RWPE1 (cell line): ENCODE results near the gene SPATA13.
"Not testable (repeated sequence)": the region's sequence is repeated elsewhere in the genome, so short reads cannot be mapped to it uniquely, and the experiment has no call there.

ENCODE experiments used
- CTCF ChIA-PET: fragments of 350-600 bp; sonication (Branson Sonifier 250); formaldehyde crosslinking; extraction: SDS; loops from one replicate; lab custom pipeline; 2021; lab: Yijun Ruan, JAX
- POLR2A ChIA-PET: fragments of 400-600 bp; formaldehyde crosslinking; extraction: SDS; loops from one replicate; lab custom pipeline; 2020; ENCODE audit warnings: antibody characterized with exemption; ENCODE audit not compliant: low non-redundant PET; lab: Yijun Ruan, JAX
- DNase-seq: peaks from one replicate; pipeline ENCODE4 v3.0.0; 2012; ENCODE audit warnings: low spot score
- H3K27ac ChIP-seq: fragments of 450-650 bp; 2 replicates; pipeline ENCODE4 v1.5.1; 2017
- TF ChIP-seq, protein P1 (sequence below): fragments of 450-650 bp; conservative IDR thresholded peaks from 2 replicates; pipeline ENCODE4 v1.5.1; 2017; ENCODE audit warnings: low read depth, mild to moderate bottlenecking

Gene SPATA13

DNA sequence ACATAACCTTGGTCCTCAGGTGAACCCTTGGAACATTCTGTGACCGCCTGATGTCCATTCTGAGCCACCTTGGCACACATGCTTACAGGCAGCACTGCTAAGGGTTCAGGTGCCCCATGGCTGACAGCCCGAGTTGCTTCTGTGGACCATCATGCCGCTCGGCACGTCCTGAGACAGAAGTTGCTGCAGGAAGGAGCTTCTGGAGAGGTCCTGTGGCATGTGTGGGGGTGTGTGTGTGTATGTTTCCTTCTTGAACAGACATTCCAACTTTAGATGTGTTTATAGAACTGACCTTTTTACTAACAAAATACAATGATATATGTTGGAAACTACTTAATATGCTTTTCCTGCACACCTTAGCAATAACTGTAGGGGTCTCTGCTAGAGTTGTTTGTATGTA lies 144.1 kb downstream of the SPATA13 start:
- ChIA-PET POLR2A (no interaction called here), CTCF (no interaction called here)
- H3K27ac ChIP-seq: no peak overlapping the region
- no peak for DNase-seq
- TF ChIP-seq, protein P1, sequence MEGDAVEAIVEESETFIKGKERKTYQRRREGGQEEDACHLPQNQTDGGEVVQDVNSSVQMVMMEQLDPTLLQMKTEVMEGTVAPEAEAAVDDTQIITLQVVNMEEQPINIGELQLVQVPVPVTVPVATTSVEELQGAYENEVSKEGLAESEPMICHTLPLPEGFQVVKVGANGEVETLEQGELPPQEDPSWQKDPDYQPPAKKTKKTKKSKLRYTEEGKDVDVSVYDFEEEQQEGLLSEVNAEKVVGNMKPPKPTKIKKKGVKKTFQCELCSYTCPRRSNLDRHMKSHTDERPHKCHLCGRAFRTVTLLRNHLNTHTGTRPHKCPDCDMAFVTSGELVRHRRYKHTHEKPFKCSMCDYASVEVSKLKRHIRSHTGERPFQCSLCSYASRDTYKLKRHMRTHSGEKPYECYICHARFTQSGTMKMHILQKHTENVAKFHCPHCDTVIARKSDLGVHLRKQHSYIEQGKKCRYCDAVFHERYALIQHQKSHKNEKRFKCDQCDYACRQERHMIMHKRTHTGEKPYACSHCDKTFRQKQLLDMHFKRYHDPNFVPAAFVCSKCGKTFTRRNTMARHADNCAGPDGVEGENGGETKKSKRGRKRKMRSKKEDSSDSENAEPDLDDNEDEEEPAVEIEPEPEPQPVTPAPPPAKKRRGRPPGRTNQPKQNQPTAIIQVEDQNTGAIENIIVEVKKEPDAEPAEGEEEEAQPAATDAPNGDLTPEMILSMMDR: no peak

DNA sequence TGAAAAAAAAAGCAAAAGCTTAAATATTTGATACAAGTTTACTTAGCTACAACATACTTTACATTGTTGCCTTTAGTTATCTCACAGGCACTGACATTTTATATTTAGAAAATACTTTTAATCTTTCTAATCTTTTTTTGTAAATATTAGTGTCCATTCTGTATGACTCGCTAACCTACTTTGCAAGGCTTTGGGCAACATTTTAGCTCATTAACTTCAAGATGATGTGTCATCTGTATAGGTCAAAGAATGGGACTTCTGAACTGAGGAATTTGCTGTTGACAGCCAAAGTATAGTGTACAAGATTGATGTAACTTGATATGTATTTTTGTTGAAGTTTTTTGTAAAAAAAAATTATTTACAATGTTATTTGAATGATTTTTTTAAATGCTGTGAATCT lies 146.1 kb downstream of the SPATA13 start:
- ChIA-PET POLR2A (no interaction called here), CTCF (interaction anchor here (0.5 kb wide), 1 partner anchor 317 kb away, joined by 3 read pairs; no protein-coding TSS in a partner anchor)

DNA sequence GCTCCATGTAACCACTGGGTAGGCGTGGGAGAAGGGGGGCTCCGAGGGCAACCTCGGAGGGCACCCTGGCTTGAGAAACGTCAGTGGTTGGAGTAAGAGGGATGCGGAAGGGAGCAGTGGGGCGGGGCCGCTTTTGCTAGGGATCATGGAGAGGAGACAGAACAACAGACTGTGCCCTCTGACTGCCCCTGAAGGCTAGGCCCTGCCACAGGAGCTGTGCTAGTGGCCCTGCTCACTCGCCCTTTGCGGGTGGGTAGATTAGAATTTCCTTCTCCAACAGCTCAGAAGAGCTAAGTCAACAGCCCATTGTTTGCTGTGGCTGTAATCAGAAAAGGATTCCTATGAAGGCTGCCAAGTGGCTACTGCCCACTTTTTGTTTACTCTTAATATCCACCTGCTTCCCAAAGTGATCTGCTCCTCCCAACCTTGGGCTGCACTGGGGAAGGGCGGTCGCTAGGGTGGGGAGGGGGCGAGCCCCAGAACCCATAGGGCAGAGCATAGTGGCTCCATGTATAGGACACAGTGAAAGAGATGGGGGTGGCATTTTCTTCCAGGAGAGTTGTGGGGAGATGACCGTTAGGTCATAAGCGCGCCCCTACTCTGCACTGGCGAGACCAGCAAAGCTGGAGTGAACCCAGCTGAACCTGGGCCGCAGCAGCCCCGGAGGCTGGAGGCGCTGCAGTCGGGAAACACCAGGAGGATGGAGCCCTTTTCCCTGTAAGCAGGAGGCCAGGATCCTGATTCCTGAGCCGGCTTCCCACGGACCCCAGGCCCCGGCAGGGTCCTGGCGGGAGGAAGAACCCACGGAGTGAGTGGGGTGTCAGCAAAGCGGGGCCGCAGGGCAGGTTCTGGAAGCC lies 146.9 kb downstream of the SPATA13 start:
- ChIA-PET POLR2A (no interaction called here), CTCF (no interaction called here)
- no peak overlapping the region for H3K27ac ChIP-seq
- TF ChIP-seq, protein P1: no peak
- DNase-seq: no peak

More for the DNA sequence above, 146.1 kb downstream of the SPATA13 start:
- H3K27ac ChIP-seq: no peak overlapping the region
- TF ChIP-seq, protein P1: no peak
- DNase-seq: no peak

DNA sequence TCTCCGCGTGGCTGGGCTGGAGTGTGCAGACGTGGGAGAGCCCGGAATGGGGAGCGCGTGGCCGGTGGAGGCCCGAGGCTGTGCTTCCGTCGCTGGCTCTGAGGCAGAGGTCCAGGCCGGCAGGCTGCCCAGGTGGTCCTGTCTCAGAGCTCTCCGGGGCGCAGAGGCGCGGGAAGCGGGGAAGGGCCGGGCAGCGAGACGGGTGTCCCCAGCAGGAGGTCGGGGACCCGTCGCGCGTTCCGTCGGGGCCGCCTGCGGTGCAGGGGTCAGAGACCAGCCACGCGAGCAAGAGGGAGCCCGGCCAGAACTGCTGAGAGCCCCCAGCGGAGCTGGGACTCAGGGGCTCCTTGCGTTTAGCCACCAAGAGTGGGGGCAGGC lies 147.5 kb downstream of the SPATA13 start:
- CTCF ChIA-PET: no interaction called here
- H3K27ac ChIP-seq: no peak overlapping the region
- TF ChIP-seq, protein P1: no peak
- POLR2A ChIA-PET: no interaction called here
- no peak for DNase-seq

DNA sequence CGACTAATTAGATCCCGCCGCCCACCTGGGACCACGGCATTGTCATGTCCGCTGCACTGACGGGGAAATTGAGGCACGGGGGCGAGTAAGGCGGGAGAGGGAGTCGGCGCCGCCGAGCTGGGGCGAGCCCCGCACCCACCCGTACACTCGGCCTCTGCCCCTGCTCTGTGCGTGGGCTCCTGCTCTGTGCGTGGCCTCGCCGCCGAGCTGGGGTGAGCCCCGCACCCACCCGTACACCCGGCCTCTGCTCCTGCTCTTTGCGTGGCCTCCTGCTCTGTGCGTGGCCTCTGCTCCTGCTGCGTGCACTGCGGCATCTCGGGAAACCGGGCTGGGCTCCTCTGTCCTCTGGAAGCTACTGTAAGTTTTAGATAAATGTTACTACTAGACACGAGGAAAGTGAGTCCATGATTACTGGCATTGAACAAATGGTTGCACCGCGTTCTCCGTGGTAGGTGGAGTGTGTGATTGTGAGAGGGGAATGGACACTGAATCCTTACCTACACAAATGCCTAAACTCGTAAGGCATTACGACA lies 148.0 kb downstream of the SPATA13 start:
- POLR2A ChIA-PET: no interaction called here

DNA sequence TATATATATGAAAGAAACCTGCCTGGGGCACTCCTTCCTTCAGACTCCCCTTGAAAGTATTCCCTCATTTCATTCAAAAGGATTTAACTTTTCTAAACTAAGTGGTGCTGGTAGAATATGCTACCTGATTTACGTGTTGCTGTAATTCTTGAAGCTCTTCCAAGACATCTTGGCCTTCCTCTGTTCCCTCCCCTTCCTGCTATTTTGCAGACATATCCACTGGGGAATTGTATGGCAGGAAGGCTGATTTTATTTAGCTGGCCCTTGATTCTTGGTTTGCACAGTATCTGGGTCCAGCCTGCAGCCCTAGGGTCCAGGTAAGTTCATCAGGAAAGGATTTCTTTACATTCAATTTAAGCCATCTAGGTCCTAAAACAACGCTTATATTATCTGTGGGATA lies 148.8 kb downstream of the SPATA13 start, which contains the start of gene C1QTNF9:
Gene C1QTNF9, plus strand, starts transcription at position 281 of the 400 bp plus-strand sequence. CDS start 6,424 bp downstream, outside the sequence.
- DNase-seq, POLR2A ChIA-PET, H3K27ac ChIP-seq, CTCF ChIA-PET: not testable (repeated sequence)

More for the DNA sequence above, 148.0 kb downstream of the SPATA13 start:
- no peak overlapping the region for H3K27ac ChIP-seq
- no peak for DNase-seq
- CTCF ChIA-PET: no interaction called here
- TF ChIP-seq, protein P1: no peak

DNA sequence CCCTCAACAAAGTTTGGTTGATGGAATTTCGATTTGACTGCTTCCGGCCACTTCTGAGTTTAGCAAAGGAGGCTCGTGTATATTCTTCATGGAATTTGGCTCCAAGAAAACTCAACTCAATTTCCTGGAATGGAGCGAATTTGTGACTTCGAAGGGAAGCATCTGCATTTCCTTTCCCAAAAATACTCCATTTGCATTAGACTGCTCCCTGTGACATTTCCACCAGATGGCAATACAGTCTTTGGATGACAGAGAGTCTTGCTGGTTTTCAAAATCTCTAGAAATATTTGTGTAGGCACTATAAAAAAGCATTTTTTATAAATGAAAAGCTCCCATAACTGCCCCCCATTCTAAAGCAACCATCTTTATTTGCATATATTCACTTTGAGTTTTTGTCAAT lies 152.9 kb downstream of the SPATA13 start:
- no peak for DNase-seq
- no peak overlapping the region for H3K27ac ChIP-seq
- TF ChIP-seq, protein P1: no peak
- CTCF ChIA-PET: no interaction called here
- POLR2A ChIA-PET: no interaction called here

DNA sequence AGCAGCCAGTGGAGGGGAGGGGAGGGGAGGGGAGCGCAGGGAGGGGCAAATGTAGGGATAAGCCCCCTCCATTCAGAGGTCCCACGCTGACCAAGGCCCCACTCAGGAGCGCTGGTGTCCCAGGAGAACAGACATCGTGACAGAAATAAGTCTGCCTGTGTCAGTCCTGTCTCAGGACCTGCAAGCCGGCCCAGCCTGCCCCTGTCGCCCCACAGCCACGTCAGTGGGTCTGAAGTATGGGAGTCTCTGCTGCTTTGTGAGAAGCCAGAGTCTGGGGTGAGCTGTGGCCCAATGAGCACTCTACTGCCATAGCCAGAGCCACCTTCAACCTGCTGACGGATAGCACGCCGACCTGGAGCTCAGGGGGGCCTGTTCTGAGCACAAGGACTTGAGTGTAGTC lies 157.3 kb downstream of the SPATA13 start:
- DNase-seq, POLR2A ChIA-PET: not testable (repeated sequence)

DNA sequence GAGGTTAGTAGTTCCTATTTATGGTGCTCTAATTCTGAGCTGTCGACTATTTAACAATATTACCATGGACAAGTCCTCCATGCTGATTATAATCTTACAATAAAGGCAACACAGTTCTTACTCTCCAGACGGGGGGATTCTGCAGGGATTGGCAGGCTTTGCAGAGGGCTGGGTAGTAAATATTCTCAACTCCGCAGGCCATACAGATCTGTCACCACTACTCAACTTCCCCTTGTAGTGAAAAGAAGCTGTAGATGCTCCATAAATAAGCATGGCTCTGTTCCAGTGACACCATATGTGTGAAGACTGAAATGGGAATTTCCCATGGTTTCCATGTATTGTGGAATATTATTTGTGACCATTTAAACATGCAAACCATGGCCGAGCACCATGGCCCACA lies 158.4 kb downstream of the SPATA13 start:
- CTCF ChIA-PET, POLR2A ChIA-PET, H3K27ac ChIP-seq, DNase-seq: not testable (repeated sequence)

More for the DNA sequence above, 157.3 kb downstream of the SPATA13 start:
- H3K27ac ChIP-seq, CTCF ChIA-PET: not testable (repeated sequence)

DNA sequence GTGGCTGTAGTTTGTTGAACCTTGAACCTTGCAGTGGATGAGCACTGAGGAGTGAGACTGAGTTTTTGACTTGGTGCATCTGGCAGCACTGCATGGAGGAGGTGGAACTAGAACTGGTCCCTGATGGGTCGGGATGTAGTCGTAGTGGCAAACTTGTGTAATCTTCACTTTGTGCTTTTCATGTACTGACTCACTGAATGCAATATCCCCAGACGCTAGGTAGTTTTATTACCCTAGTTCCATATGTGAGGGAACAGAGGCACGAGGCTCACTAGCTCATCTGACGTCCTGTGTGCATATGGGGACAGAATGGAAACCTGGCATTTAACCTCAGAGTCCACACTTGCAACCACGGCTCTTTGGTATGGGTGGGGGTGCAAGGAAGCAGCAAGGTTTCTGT lies 159.1 kb downstream of the SPATA13 start:
- CTCF ChIA-PET: interaction anchor here (0.7 kb wide), 1 partner anchor 156 kb away, joined by 3 read pairs; no protein-coding TSS in a partner anchor
- POLR2A ChIA-PET, H3K27ac ChIP-seq, DNase-seq: not testable (repeated sequence)
